Measurements from ENCODE around the gene KCTD17. TPM values are rescaled to one million over a fixed set of nuclear protein-coding genes. Genes with fewer than 3 reads are reported as not detected.
A peak's percentile ranks its signal among the peaks of the same experiment; 100 is the strongest.

KCTD17 gene
- total and polyA plus RNA-seq, 2 of the 13 experiments (the other 11 are each of a cell fraction or from before 2014, with no cell fraction given), result 5.3 to 11.7 TPM

- TF ChIP-seq ZNF414 (CRISPR knock-in tag; IDR thresholded peaks at IDR 0.05), result peak; percentile 93
- peak; percentile 51; the same call in 1 of the 2 replicates for TF ChIP-seq RCOR2 (CRISPR knock-in tag; IDR thresholded peaks at IDR 0.05)
- TF ChIP-seq ZNF331 (CRISPR knock-in tag; IDR thresholded peaks at IDR 0.05), result peak; percentile 15; the same call in 1 of the 2 replicates
- peak; percentile 97 for TF ChIP-seq RBFOX2 (IDR thresholded peaks at IDR 0.05; ENCODE audit: low read depth, low read length)
- peak; percentile 96 for TF ChIP-seq PAXIP1 (CRISPR knock-in tag; conservative IDR thresholded peaks at IDR 0.05)
- peak; percentile 94 for TF ChIP-seq MED1 (CRISPR knock-in tag; IDR thresholded peaks at IDR 0.05)
- no peak for TF ChIP-seq PLRG1 (conservative IDR thresholded peaks at IDR 0.05)
- peak; percentile 60; the same call in 1 of the 2 replicates for TF ChIP-seq YEATS4 (CRISPR knock-in tag; IDR thresholded peaks at IDR 0.05; ENCODE audit: borderline replicate concordance)
- no peak; the same call in 1 of the 2 replicates for TF ChIP-seq ZNF788 (CRISPR knock-in tag; IDR thresholded peaks at IDR 0.05; ENCODE audit: borderline replicate concordance)
- TF ChIP-seq PPARG (CRISPR knock-in tag; conservative IDR thresholded peaks at IDR 0.05), result peak; percentile 78; the same call in 1 of the 2 replicates
- TF ChIP-seq NFYC (CRISPR knock-in tag; IDR thresholded peaks at IDR 0.05), result no peak
- TF ChIP-seq SPEN (CRISPR knock-in tag; IDR thresholded peaks at IDR 0.05; ENCODE audit: low read depth), result peak; percentile 66; the same call in 1 of the 2 replicates
- no peak for TF ChIP-seq JUNB (CRISPR knock-in tag; IDR thresholded peaks at IDR 0.05; ENCODE audit: borderline replicate concordance)
- TF ChIP-seq NONO (IDR thresholded peaks at IDR 0.05), result no peak
- 0 out of 2 replicates have a peak, but pooled peaks have one; percentile 45 for TF ChIP-seq NONO (CRISPR knock-in tag; conservative IDR thresholded peaks at IDR 0.05)
- TF ChIP-seq NR2F6 (IDR thresholded peaks at IDR 0.05), result peak; percentile 93
- peak; percentile 96 for TF ChIP-seq NR2F6 (CRISPR knock-in tag; IDR thresholded peaks at IDR 0.05)
- peak; percentile 44; the same call in 1 of the 2 replicates for TF ChIP-seq KDM5B (CRISPR knock-in tag; IDR thresholded peaks at IDR 0.05; ENCODE audit: borderline replicate concordance)
- TF ChIP-seq ZNF772 (CRISPR knock-in tag; IDR thresholded peaks at IDR 0.05), result no peak
- TF ChIP-seq ZBTB14 (CRISPR knock-in tag; IDR thresholded peaks at IDR 0.05), result no peak
- TF ChIP-seq LCORL (IDR thresholded peaks at IDR 0.05), result no peak
- TF ChIP-seq LCORL (CRISPR knock-in tag; IDR thresholded peaks at IDR 0.05), result peak; percentile 91
- TF ChIP-seq SRSF1 (optimal IDR thresholded peaks at IDR 0.05; ENCODE audit: low read depth, low read length), result no peak
- TF ChIP-seq TBX2 (CRISPR knock-in tag; IDR thresholded peaks at IDR 0.05; ENCODE audit: borderline replicate concordance), result peak; percentile 31; the same call in 1 of the 2 replicates
- TF ChIP-seq RBM22 (optimal IDR thresholded peaks at IDR 0.05; ENCODE audit: low read length), result peak; percentile 55
- TF ChIP-seq MAX (IDR thresholded peaks at IDR 0.05), result peak; percentile 75
- TF ChIP-seq CAMTA2 (CRISPR knock-in tag; IDR thresholded peaks at IDR 0.05; ENCODE audit: borderline replicate concordance), result no peak
- TF ChIP-seq KAT8 (CRISPR knock-in tag; IDR thresholded peaks at IDR 0.05), result 0 out of 2 replicates have a peak, but pooled peaks have one; percentile 24
These were observed 27.7 kb upstream of the KCTD17 start (continued) for GRCh38 chr22:37023743-37024338.
